ENCODE data around the gene NATD1.

DNA sequence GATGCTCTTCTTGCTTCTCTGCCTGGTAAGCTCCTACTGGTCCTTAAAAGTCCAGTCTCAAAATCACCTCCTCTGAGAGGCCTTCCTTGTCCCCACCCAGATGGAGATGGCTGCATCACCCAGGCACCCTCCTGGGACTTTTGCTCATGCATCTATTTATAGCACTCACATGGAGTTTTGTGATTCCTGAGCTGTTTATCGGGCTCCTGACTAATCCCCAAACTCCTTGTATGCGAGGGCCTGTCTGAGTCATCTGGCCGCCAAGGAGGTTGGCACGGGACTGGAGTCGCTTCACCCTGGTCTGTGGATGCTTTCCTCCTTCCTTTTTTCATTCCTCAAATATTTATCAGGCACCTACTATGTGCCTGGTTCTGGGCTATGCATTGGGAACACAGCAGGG is 29.0 kb upstream of the NATD1 start:
- TF ChIP-seq POLR2A (IDR thresholded peaks at IDR 0.05): no peak
- TF ChIP-seq, protein P1, sequence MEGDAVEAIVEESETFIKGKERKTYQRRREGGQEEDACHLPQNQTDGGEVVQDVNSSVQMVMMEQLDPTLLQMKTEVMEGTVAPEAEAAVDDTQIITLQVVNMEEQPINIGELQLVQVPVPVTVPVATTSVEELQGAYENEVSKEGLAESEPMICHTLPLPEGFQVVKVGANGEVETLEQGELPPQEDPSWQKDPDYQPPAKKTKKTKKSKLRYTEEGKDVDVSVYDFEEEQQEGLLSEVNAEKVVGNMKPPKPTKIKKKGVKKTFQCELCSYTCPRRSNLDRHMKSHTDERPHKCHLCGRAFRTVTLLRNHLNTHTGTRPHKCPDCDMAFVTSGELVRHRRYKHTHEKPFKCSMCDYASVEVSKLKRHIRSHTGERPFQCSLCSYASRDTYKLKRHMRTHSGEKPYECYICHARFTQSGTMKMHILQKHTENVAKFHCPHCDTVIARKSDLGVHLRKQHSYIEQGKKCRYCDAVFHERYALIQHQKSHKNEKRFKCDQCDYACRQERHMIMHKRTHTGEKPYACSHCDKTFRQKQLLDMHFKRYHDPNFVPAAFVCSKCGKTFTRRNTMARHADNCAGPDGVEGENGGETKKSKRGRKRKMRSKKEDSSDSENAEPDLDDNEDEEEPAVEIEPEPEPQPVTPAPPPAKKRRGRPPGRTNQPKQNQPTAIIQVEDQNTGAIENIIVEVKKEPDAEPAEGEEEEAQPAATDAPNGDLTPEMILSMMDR (IDR thresholded peaks at IDR 0.05): no peak
